Activated T-cell treated with anti-CD3 and anti-CD28 coated beads, Interleukin-2, amount 50 U/mL, for 1 hour (primary cell): ENCODE results near the gene MISP3.
A peak's percentile ranks its signal among the peaks of the same experiment; 100 is the strongest.
"Not testable (repeated sequence)": the region's sequence is repeated elsewhere in the genome, so short reads cannot be mapped to it uniquely, and the experiment has no call there.

Source experiments
- DNase-seq: peaks from one replicate; pipeline ENCODE4 v3.0.0-alpha.2; 2020

Gene MISP3

DNA sequence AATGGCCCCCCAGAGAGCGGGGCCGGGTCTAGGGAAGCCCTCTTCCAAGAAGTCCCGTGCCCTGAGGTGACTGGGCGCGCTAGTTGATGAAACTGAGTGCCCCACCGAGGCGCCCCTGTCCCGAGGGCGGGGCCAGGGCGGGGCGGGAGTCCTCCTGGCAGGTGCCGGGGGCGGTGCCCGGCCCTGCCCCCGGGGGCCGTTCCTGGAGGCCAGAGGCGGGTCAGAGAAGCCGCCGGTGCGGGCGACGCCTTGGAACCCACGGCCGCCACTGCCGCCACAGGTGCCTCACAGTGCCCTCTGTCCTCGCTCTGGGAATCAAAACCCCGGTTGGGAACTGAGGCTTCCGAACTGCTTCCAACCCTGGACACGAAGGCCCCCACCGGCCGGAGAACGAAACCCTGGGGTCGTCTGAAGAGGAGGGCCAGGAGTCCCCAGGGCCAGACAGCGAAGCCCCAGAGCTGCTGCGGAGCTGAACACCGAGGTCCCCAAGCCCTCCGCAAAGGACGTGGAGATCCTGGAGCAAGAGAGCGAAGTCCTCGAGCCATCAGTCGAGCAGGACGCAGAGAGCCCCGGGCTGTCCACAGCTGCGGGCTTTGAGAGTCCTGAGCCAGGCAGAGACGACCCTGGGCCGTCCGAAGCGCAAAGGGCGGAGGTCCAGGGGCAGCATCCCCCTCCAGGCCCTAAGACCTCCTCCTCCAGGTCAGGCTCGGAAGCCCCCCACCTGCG, at the start of gene MISP3:
TSS of gene MISP3 (plus strand) at position 252 of the 726 bp plus-strand sequence. CDS start 524 bp downstream, outside the sequence.
- peak; percentile 56 for DNase-seq

DNA sequence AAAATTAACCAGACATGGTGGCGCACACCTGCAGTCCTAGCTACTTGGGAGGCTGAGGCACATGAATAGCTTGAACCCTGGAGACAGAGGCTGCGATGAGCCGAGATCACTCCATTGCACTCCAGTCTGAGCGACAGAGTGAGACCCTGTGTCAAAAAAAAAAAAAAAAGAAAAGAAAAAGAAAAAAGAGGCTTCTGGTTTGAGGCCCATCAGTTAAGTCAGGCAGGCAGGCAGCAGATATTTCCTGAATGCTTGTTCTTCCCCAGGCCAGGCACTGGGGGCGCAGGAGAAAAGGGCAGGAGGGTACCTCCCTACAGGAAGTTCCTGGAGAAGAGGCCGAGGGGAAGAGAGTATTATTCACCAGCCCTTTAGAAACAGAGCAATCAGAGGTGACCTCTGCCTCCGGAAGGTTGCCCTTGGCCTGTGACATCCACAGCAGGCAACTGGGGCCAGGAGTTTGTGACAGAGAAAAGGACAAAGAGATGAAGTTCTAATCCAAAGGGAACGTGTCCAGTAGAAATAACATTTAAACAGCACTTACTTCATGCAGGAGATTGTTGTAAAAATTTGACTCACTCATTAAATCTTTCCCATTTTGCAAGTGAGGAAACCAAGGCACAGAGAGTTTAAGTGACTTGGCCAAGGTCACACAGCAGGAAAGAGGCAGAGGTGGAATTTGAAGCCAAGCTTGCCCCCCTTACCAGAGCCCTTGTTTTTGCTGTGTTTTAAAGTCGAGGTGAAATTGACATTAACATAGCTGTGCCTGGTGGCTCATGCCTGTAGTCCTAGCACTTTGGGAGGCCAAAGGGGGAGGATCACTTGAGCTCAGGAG, 49.0 kb upstream of the MISP3 start:
- DNase-seq = no peak

DNA sequence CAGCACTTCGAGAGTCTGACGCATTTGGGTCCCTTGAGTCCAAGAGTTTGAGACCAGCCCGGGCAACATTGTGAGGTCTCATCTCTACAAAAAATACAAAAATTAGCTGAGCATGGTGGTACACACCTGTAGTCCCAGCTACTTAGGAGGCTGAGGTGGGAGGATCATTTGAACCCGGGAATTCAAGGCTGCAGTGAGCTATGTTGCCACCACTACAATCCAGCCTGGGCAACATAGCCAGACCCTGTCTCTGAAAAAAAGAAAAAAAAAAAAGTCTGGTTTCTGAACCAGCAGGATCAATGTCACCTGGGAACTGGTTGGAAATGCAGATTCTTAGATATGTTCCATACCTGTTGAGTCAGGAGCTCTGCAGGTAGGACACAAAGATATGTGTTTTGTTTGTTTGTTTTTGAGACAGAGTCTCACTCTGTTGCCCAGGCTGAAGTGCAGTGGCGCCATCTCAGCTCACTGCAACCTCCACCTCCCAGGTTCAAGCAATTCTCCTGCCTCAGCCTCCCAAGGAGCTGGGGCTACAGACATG, 45.9 kb upstream of the MISP3 start:
- DNase-seq = not testable (repeated sequence)

DNA sequence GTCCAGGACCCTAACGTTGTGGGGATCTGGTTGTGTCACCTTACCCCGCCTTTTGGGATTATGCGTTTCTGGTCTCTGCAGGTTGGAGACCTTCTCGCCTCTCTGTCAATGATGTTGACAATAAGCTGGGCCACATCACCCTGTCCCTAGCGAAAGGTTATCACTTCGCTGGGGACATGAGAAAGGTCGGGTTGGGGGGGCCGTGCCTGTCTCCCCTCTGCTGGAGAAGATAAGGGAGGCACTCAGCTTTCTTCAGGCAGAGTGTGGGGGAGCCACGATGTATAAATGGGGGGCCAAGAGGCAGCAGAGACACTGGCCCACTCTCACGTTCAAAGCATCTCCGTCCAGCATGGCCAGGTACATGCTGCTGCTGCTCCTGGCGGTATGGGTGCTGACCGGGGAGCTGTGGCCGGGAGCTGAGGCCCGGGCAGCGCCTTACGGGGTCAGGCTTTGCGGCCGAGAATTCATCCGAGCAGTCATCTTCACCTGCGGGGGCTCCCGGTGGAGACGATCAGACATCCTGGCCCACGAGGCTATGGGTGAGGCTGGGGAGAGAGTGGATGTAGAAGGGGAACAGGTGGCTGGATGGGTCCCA, 44.6 kb upstream of the MISP3 start, which contains the start of gene RLN3:
TSS of gene RLN3 (plus strand) at position 293 of the 595 bp plus-strand sequence. CDS start at position 350, 57 bp downstream.
- DNase-seq = no peak

DNA sequence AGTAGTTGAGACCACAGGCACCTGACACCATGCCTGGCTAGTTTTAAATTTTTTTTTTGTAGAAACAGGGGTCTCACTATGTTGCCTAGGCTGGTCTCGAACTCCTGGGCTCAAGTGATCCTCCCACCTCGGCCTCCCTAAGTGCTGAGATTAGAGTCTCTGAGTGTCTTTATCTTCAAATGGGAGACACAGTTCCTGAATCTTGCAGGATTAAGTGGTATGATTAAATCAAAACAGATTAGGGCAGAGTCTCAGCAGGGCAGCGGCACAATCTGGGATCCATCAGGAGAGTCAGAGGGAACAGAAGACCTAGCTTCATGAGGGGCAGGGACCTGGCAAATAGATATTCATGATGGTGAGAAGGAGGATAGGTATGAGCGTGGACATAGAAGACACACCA, 43.7 kb upstream of the MISP3 start:
- DNase-seq = no peak

DNA sequence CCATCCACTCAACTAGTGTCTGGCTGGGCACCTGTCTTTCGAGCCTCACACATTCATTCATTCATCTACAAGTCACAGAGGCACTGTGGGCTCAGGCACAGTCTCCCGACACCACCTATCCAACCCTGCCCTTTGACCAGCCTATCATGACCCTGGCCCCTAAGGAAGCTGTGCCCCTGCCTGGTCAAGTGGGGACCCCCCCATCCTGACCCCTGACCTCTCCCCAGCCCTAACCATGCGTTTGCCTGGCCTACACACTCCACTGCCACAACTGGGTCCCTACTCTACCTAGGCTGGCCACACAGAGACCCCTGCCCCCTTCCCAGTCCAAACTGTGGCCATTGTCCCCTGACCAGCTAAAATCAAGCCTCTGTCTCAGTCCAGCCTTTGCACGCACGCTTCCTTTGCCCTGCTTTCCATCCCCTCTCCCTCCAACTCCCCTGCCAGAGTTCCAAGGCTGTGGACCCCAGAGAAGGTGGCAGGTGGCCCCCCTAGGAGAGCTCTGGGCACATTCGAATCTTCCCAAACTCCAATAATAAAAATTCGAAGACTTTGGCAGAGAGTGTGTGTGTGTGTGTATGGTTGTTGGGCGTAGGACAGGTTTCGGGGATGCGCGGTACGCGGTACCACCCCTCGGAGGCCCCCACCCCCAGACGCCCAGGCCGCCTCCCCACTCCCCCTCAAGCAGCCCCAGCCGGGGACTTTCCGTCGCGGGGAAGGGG, 41.4 kb upstream of the MISP3 start:
- no peak for DNase-seq

DNA sequence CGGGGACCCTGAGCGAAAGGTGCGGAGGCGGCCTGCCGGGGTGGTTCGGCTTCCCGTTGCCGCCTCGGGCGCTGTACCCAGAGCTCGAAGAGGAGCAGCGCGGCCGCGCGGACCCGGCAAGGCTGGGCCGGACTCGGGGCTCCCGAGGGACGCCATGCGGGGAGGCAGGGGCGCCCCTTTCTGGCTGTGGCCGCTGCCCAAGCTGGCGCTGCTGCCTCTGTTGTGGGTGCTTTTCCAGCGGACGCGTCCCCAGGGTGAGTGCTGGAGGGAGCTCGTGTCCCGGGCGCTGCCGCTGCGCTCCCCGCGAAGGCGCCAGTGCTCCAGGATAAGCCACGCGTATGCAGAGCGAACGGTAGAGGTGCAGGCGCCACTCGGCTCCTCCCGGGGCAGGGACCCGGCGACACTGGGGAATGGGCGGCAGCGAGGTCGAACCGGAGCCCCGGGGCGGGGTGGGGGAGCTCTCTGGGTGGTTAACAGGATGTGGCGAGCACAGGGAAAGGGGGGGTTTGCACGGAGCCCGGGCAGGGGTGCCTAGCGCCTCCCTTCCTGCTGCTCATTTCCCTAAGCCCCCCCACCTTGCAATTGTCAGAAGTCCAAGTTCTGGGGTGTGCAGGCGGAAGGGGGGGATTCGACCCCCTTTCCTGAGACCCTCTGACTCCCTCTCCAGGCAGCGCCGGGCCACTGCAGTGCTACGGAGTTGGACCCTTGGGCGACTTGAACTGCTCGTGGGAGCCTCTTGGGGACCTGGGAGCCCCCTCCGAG, 40.7 kb upstream of the MISP3 start, which contains the start of gene IL27RA:
TSS of gene IL27RA (plus strand) at position 44 of the 762 bp plus-strand sequence. CDS start at position 155, 111 bp downstream.
- peak; percentile 82 for DNase-seq

DNA sequence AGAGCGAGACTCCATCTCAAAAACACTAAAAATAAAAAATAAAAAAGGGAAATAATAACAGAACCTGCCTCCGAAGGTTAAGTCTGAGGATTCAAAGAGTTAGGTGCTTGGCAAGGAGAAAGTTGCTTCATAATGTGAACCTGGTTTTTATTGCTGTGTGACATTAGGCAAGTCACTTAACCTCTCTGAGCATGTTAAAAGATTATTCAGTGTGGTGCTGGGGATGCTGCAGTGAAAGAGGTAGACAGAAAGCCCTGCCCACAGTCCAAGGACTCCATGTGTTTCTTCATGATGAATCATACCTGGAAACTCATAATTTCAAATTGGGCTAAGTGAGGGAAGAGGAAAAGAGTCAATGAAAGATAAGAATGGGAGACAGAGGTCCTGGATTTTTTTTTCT, 38.6 kb upstream of the MISP3 start:
- no peak for DNase-seq

DNA sequence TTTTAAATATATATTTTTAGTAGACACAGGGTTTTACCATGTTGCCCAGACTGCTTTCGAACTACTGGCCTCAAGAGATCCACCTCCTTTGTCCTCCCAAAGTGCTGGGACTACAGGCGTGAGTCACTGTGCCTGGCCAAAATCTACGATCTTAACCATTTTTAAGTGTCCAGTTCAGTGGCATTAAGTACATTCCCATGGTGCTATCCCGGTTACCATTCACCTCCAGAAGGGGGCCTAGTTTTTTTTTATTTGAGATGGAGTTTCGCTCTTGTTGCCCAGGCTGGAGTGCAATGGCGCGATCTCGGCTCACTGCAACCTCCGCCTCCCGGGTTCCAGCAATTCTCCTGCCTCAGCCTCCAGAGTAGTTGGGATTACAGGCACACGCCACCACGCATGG, 37.4 kb upstream of the MISP3 start:
- DNase-seq = not testable (repeated sequence)

DNA sequence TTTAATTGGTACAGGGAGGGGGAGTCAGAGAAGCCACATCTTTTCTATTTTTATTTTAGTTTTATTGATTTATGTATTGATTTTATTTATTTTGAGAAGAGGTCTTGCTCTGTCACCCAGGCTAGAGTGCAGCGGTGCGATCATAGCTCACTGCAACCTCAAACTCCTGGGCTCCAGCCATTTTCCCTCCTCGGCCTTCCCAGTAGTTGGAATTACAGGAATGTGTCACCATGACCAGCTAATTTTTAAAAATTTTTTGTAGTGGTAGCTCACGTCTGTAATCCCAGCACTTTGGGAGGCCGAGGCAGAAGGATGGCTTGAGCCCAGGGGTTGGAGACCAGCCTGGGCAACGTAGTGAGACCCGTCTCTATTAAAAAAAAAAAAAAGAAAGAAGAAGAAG, 36.9 kb upstream of the MISP3 start:
- no peak for DNase-seq

DNA sequence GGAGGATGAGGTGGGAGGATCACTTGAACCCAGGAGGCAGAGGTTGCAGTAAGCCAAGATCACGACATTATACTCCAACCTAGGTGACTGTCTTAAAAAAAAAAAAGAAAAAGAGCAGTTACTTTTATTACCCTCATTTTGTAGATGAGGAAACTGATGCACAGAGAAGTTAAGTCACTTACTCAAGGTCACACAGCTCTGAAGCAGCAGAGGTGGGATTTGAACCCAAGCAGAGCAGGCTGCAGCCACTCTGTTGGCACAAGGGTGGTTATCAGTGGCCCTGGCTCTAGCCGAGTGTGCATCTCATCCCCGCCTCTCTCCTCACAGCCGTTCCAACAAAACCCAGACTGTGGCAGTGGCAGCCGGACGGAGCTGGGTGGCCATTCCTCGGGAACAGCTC, 33.4 kb upstream of the MISP3 start:
- no peak for DNase-seq

DNA sequence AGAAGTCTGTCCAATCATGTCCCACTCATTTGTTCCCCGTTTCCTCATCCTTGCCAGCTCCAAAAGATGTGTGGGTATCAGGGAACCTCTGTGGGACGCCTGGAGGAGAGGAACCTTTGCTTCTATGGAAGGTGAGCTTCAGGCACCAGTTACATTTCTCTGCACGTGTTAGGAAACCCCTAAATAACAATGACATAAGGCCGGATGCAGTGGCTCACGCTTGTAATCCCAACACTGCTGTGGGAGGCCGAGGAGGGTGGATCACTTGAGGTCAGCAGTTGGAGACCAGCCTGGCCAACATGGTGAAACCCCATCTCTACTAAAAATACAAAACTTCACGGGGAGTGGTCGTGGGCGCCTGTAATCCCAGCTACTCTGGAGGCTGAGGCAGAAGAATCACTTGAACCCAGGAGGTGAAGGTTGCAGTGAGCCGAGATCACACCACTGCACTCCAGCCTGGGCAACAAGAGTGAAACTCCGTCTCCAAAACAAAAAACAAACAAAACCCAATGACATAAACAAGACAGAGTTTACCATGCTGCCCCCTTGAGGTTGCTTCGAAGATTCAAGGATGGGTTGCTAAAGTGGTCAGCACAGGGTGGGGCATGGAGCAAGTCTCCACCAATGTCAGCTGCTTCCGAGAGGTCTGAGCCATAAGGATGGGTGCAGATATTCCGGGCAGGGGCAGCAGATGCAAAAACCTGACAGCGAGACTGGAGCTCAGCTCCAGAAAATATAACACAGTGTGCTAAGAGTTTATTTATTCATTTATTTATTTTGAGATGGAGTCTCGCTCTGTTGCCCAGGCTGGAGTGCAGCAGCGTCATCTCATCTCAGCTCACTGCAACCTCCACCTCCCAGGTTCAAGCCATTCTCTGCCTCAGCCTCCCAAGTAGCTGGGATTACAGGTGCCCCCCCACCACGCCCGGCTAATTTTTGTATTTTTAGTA, 29.7 kb upstream of the MISP3 start:
- DNase-seq = peak; percentile 34

DNA sequence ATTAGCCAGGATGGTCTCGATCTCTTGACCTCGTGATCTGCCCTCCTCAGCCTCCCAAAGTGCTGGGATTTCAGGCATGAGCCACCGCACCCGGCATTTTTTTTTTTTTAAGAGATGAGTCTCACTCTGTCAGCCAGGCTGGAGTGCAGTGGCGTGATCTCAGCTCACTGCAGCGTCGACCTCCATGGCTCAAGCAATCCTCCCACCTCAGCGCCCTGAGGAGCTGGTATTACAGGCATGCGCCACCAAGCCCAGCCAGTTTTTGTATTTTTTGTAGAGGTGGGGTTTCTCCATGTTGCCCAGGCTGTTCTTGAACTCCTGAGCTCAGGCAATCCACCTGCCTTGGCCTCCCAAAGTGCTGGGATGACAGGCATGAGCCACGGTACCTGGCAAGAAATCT, 24.7 kb upstream of the MISP3 start:
- not testable (repeated sequence) for DNase-seq

DNA sequence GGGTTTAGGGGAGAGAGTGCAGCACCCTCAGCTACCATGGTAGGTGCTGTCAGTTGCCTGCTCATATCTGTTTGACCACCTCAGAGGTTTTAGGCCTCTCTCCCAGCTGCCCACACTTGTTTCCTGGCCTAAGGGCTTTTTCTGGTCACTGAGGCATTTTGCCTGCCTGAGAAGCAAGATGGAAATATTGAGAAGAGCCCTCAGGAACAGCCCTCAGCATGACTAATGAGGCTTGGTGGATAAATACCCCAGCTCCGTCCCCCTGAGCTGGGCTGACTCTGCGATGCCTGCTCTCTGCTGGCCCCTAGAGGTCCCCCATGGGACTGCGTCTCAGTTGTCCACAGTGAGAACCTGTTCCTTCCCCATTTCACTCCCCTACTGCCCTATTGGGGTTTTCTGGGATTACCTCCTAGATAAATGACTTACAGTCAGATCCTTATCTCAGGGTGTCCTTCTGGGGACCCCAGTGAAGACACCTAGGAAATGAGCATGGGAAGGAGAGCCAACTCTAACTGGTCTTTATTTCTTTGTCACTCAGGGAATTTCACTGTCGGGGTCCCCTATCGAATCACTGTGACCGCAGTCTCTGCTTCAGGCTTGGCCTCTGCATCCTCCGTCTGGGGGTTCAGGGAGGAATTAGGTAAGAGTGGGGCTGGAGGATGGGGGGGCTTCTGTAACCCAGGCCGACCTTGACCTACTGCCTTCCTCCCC, 24.0 kb upstream of the MISP3 start:
- peak; percentile 84 for DNase-seq

DNA sequence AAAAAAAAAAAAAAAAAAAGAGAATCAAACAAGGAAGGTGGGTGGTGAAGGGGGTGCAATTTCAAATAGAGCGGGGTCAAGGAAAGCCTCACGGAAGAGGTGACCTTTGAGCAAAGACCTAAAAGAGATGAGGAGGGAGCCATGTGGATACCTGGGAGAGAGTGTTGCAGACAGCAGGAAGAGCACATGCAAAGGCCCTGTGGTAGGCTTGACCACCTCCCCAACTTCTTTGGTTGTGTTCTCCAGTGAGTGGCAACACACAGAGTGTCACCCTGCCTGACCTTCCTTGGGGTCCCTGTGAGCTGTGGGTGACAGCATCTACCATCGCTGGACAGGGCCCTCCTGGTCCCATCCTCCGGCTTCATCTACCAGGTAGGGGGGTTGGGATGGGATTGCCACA, 22.1 kb upstream of the MISP3 start:
- DNase-seq = no peak

DNA sequence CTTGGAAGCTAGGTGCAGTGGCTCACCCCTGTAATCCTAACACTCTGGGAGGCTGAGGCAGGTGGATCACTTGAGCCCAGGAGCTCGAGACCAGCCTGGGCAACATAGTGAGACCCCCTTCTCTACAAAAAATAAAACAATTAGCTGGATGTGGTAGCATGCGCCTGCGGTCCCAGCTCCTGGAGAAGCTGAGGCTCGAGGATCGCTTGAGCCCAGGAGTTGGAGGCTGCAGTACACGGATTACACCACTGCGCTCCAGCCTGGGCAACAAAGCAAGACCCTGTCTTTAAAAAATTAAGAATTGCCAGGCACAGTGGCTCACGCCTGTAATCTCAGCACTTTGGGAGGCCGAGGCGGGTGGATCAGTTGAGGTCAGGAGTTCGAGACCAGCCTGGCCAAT, 21.6 kb upstream of the MISP3 start:
- not testable (repeated sequence) for DNase-seq

DNA sequence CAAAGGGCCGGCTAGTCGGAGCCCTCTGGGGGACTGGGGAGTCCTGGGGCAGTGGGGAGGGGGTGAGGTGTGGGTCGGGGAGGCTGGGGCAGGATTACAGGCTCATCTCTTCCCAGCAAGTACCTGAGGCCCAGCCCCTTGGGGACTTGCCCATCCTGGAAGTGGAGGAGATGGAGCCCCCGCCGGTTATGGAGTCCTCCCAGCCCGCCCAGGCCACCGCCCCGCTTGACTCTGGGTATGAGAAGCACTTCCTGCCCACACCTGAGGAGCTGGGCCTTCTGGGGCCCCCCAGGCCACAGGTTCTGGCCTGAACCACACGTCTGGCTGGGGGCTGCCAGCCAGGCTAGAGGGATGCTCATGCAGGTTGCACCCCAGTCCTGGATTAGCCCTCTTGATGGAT, 20.6 kb upstream of the MISP3 start:
- no peak for DNase-seq

DNA sequence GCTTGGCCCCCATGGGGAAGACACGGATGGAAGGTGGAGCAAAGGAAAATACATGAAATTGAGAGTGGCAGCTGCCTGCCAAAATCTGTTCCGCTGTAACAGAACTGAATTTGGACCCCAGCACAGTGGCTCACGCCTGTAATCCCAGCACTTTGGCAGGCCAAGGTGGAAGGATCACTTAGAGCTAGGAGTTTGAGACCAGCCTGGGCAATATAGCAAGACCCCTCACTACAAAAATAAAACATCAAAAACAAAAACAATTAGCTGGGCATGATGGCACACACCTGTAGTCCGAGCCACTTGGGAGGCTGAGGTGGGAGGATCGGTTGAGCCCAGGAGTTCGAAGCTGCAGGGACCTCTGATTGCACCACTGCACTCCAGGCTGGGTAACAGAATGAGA, 20.1 kb upstream of the MISP3 start:
- DNase-seq = no peak

DNA sequence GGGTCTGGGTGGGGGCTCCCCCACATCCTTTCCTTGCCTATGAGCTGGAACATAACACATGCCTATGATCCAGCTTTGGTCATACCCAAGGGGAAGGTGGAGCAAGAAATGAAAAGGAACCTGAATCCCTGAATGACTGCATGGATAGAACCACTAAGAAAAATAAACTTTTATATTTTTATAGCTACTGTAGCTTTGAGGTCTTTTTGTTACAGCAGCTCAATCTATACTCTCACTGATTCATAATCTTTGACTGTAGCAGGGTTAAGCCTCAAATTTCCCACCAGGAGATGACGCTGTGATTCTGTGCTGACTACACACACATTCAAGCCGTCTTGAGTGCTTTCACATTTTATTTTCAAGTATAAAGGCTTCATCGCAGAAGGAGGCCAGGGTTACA, 19.6 kb upstream of the MISP3 start:
- DNase-seq = no peak

DNA sequence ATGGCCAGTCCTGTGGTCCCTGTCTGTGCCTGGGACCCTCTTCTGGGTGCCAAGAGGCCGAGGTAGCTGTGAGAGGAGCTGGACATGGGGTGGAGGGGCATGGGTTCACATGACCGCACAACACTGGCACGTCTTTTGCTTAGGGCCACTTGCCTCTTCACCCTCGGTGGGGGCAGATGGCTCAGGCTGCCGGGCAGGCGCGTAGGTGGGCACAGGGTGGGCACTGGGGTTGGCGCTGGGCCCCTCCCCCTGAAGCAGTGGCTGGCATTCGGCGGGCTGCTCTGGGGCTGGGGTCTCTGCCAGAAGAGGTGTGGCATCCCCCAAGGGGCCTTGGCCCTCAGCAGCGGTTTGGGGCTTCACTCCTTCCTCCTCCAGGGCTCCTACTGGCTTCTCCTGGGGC, 19.1 kb upstream of the MISP3 start:
- DNase-seq = no peak
